ENCODE data around the gene CSNK1G1. TPM values are rescaled to one million over a fixed set of nuclear protein-coding genes. Genes with fewer than 3 reads are reported as not detected.

The CSNK1G1 gene
- total RNA-seq, 1 experiment from 2014 or later = 15.7 TPM

- in situ Hi-C loops (cut with HindIII; ENCODE audit: low sequenced_read_pairs) = no loop called here
- DNase-seq (ENCODE audit: low spot score) = no peak
Observed at GRCh38 chr15:64216730-64217428, 139.1 kb downstream of the CSNK1G1 start.

- in situ Hi-C loops (cut with HindIII; ENCODE audit: low sequenced_read_pairs) = no loop called here
- no peak for DNase-seq (ENCODE audit: low spot score)
Observed at GRCh38 chr15:64216196-64216595, 139.8 kb downstream of the CSNK1G1 start.

DNA sequence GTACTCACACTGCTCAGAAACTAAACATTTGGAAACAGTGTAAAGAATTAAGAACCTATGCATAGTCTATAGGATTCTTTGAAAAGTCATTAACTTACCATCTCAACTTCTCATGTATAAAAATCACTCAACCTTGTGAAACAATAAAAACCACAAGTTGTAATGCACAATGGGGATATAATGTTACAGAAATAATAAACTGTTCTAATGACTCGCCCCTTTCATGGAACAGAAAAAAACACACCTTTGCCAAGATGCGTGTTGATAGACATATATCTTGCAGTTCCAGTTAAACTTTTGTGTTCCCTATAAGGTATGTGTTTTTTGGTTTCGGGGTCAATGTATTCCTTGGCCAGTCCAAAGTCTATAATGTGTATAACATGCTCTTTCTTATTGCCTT lies 142.3 kb downstream of the CSNK1G1 start:
- in situ Hi-C loops (cut with HindIII; ENCODE audit: low sequenced_read_pairs) = no loop called here
- DNase-seq (ENCODE audit: low spot score) = no peak

DNA sequence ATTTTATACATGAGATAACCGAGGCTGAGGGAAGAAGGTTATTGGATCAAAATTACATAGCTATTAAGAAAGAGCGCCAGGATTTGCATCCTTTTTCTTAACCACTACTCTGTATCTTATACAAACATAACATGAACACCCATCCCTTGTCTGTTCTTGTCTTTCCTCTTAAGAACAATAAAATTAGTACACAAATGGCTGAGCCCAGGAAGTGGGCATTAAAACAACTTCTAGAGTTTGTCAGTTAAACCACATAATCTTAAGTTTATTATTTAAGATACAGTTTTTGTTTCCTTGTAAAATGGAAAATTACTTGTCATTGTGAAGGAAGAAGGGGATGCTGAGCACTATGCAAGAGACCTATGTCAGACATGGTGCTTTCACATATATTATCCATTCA lies 144.3 kb downstream of the CSNK1G1 start:
- no peak for DNase-seq (ENCODE audit: low spot score)
- in situ Hi-C loops (cut with HindIII; ENCODE audit: low sequenced_read_pairs) = no loop called here

GRCh38 chr15:64210371-64210770 lies 145.6 kb downstream of the CSNK1G1 start:
- no peak for DNase-seq (ENCODE audit: low spot score)
- in situ Hi-C loops (cut with HindIII; ENCODE audit: low sequenced_read_pairs) = no loop called here

GRCh38 chr15:64209680-64210334 lies 146.2 kb downstream of the CSNK1G1 start:
- DNase-seq (ENCODE audit: low spot score) = no peak
- in situ Hi-C loops (cut with HindIII; ENCODE audit: low sequenced_read_pairs) = no loop called here

GRCh38 chr15:64205202-64205601 lies 150.8 kb downstream of the CSNK1G1 start:
- DNase-seq (ENCODE audit: low spot score) = no peak
- in situ Hi-C loops (cut with HindIII; ENCODE audit: low sequenced_read_pairs) = no loop called here

- in situ Hi-C loops (cut with HindIII; ENCODE audit: low sequenced_read_pairs) = no loop called here
- DNase-seq (ENCODE audit: low spot score) = no peak
Observed at GRCh38 chr15:64197425-64197824, 158.5 kb downstream of the CSNK1G1 start.

GRCh38 chr15:64193971-64194370 lies 162.0 kb downstream of the CSNK1G1 start:
- no peak for DNase-seq (ENCODE audit: low spot score)
- in situ Hi-C loops (cut with HindIII; ENCODE audit: low sequenced_read_pairs) = no loop called here

DNA sequence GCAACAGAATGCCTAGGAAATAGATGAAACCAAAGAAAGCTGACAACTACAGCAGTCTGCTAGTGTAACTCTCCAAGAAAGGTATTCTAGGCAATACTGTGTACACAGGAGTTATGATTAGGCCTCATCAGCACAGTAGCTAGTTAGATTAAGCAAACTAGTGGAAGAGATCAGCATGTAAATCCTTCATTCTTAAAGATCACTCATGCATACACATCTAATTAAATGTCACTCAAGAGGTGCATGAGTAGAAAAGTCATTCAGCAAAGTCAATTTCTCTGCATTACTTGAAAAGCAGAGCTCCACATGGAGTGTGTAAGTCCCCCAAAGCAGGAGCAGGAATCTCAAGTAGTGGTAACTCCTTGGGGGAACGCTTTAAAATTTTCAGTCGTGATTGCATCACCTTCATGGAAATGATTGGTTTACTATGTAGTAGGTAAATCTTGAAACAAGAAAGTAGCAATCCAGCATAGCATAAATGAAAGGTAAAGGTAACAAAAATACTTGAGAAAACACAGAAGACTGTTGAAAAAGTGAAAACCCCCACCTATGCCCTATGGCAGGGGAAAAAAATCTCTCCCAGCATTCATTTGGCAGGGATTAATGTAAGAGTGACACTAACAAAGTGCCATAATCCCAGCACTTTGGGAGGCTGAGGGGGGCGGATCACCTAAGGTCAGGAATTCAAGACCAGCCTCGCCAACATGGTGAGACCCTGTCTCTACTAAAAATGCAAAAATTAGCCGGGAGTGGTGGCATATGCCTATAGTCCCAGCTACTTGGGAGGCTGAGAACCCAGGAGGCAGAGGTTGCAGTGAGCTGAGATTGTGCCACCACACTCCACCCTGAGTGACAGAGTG lies 163.8 kb downstream of the CSNK1G1 start:
- no peak for DNase-seq (ENCODE audit: low spot score)
- in situ Hi-C loops (cut with HindIII; ENCODE audit: low sequenced_read_pairs) = no loop called here

DNA sequence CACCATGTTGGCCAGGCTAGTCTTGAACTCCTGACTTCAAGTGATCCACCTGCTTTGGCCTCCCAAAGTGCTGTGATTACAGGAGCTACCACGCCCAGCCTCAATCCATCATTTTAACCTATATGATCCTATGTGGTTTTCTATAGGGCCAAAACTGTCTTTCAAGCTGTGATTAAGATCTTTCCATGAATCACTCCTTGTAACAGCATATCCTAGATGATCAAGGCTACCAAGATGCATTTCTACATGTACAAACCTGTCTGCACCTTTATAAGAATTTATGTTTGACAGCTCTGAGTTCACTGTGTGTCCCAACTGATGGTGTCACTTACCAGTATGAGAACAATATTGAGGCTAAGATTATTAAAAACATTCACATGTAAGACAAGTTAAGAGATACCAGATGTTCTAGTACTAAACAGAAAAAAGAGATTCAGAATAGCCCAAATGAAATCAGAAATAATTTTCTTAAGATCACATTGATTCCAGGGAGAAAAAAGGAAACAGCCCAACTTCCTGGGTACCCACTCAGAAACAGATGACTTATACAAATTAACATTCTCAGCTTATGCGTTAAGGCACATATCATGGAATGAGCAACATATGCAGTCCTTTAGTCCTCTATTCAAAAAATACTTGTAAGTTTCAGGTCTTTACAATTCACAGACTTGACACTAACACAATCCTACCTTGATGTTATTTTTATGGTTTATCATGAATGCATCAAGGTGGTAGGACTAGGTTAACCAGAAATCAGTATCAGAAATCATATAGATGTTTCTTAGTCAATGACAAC lies 168.4 kb downstream of the CSNK1G1 start:
- DNase-seq (ENCODE audit: low spot score) = no peak
- in situ Hi-C loops (cut with HindIII; ENCODE audit: low sequenced_read_pairs) = no loop called here

- no peak for DNase-seq (ENCODE audit: low spot score)
- in situ Hi-C loops (cut with HindIII; ENCODE audit: low sequenced_read_pairs) = no loop called here
Observed at GRCh38 chr15:64185146-64185911, 170.6 kb downstream of the CSNK1G1 start.

- DNase-seq (ENCODE audit: low spot score) = no peak
- in situ Hi-C loops (cut with HindIII; ENCODE audit: low sequenced_read_pairs) = loop anchor here (5.0 kb wide), 1 partner anchor 169 kb away; no protein-coding TSS in a partner anchor
Observed at GRCh38 chr15:64182859-64183370, 173.1 kb downstream of the CSNK1G1 start.

DNA sequence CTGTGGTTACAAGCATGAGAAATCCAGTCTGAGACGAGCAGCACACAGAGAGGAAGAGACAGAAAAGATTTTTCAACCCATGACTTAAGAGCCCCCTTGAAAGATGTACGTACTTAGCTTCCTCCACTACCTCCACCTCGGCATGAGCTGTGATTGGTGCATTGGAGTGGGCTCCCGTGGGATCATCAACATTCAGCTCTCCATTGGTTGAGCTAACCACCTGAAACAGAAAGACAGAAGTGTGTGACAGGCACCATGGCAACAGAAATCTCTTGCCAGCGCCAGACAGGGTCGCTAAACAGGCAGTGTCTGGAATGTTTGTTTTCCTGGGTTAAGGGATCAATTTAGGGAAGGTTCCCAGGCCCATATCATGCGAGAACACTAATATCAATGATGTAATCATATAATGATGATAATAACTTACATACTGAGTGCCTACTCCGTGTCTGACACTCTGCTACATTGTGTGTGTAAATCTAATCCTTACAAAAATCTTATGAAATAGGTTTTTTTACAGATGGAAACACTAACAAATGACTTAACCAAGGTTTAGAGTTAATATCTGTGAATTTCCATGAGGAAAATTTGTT lies 175.6 kb downstream of the CSNK1G1 start:
- in situ Hi-C loops (cut with HindIII; ENCODE audit: low sequenced_read_pairs) = loop anchor here (5.0 kb wide), 1 partner anchor 172 kb away; no protein-coding TSS in a partner anchor
- DNase-seq (ENCODE audit: low spot score) = no peak

DNA sequence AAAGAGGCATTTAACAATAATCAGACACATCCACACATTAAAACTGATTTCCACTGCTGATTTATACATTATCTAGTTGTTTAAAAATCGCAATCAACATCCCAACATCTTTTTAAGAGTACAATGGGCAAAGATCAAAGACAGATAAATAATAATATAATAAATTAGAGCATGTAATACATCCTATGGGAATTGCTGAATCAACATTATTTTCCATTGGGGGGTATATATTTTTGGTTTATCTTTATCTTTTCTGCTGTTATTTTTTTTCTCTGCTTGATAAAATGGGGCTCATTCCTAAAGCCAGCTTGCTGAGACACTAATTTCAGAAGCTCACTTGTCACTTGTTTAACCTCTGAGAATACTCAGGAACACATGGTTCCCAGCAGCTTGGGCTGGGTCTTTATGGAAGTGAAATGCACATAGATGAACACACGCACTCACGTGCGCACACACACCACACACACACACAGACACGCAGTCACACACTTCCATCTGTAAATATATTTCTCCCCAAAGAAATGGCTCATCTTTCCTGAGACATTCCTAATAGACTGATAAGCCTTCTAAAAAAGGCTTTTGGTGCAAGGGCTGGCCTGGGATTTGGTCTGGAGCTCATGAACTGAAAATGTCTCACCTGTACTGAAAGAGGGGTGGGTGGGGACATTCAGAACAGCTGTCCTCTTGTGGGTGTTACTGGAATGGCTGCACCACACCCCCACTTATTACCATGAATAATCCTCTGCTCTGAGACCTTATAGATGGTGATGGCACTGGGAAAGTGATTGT lies 189.7 kb downstream of the CSNK1G1 start:
- no peak for DNase-seq (ENCODE audit: low spot score)
- in situ Hi-C loops (cut with HindIII; ENCODE audit: low sequenced_read_pairs) = no loop called here

GRCh38 chr15:64164436-64164835 lies 191.5 kb downstream of the CSNK1G1 start:
- no peak for DNase-seq (ENCODE audit: low spot score)
- in situ Hi-C loops (cut with HindIII; ENCODE audit: low sequenced_read_pairs) = no loop called here

DNA sequence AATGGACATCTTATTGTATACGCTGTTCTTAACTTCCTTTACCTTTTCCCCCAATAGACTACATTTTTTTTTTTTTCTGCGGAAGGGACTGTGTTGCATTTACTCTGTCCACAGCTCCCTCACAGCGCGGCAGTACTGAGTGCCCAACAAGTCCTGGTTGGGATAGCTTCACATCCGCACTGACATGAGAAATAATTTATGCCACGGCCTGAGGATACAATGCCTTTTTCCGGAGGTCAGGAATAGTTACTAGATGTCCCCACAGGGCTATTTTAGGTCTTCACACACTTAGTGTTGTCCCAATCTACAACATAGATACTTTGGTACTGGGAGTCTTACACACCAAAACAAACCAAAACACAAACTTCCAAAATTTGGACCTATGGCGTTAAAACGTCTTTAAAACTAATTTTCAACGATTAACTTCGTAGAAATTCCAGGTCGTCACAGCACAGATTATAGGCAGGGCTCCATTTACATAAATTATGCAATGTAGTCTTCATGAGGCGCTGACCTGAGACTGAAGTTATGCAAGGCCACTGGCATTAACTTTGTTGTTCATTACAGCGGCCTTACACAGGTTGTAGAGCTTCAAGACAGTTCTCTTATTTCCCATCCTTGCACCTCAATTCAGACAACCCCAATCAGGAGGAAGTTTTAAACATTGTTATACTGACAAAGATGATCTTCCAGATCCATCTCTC lies 192.2 kb downstream of the CSNK1G1 start:
- in situ Hi-C loops (cut with HindIII; ENCODE audit: low sequenced_read_pairs) = no loop called here
- no peak for DNase-seq (ENCODE audit: low spot score)
